GM23338 (cell line): ENCODE measurements around the gene IQUB.

Experiments
- CREB1 ChIP-seq: fragments of 250-450 bp; sonication (Bioruptor Pico); IDR thresholded peaks from 2 replicates; pipeline ENCODE4 v1.5.0; 2020; ENCODE audit warnings: low read depth, mild to moderate bottlenecking, moderate library complexity
- CTCF ChIP-seq, 2 experiments: fragments of 200-600 bp in 1 of 2; sonication (generic) in 1 of 2; conservative IDR thresholded peaks; 2 replicates each; pipeline versions ENCODE4 v1.5.1 to v1.6.1; 2016 to 2017; ENCODE audit warnings: antibody characterized with exemption in 2 of 2, low read depth in 2 of 2, mild to moderate bottlenecking in 2 of 2, moderate library complexity in 1 of 2
- ETS1 ChIP-seq: IDR thresholded peaks from 2 replicates; pipeline ENCODE4 v1.6.1; 2016; ENCODE audit warnings: antibody characterized with exemption
- EZH2 ChIP-seq: fragments of 200-600 bp; sonication (generic); IDR thresholded peaks from one replicate; pipeline ENCODE4 v1.8.0; 2017; ENCODE audit warnings: antibody characterized with exemption, mild to moderate bottlenecking, low read depth; ENCODE audit not compliant: unreplicated experiment
- EZH2phosphoT487 ChIP-seq: fragments of 200-600 bp; sonication (generic); IDR thresholded peaks from one replicate; pipeline ENCODE4 v1.8.1; 2018; ENCODE audit warnings: antibody characterized with exemption; ENCODE audit not compliant: unreplicated experiment
- POLR2AphosphoS5 ChIP-seq: IDR thresholded peaks from 2 replicates; pipeline ENCODE4 v1.6.1; 2016; ENCODE audit warnings: antibody characterized with exemption, low read depth
- REST ChIP-seq: IDR thresholded peaks from one replicate; pipeline ENCODE4 v1.6.1; 2018; ENCODE audit warnings: antibody characterized with exemption; ENCODE audit not compliant: unreplicated experiment

- TF ChIP-seq EZH2 (no peak), CTCF (conservative IDR thresholded peaks at IDR 0.05; ENCODE audit: low read depth in 2 of 2) (no peak), POLR2AphosphoS5 (no peak), CREB1 (CRISPR knock-in tag) (no peak), REST (no peak), EZH2phosphoT487 (no peak), ETS1 (no peak)
Measured at GRCh38 chr7:123435080-123435700, 99.2 kb downstream of the IQUB start.
